ENCODE measurements around the gene SLC43A2. TPM values are rescaled to one million over a fixed set of nuclear protein-coding genes. Genes with fewer than 3 reads are reported as not detected.
A peak's percentile ranks its signal among the peaks of the same experiment; 100 is the strongest.

Gene SLC43A2
- total and polyA plus RNA-seq, 2 of the 13 experiments (the other 11 are each of a cell fraction or from before 2014, with no cell fraction given) = 7.3 to 20.0 TPM

GRCh38 chr17:1604831-1605528 is 23.7 kb downstream of the SLC43A2 start (continued):
- TF ChIP-seq GZF1 (CRISPR knock-in tag; IDR thresholded peaks at IDR 0.05) = no peak
- TF ChIP-seq SIX4 (CRISPR knock-in tag; IDR thresholded peaks at IDR 0.05) = no peak
- TF ChIP-seq ZNF446 (CRISPR knock-in tag; IDR thresholded peaks at IDR 0.05) = no peak
- TF ChIP-seq RBM22 (optimal IDR thresholded peaks at IDR 0.05; ENCODE audit: low read length) = no peak
- no peak for TF ChIP-seq DZIP1 (CRISPR knock-in tag; IDR thresholded peaks at IDR 0.05)
- TF ChIP-seq GATAD1 (CRISPR knock-in tag; IDR thresholded peaks at IDR 0.05) = no peak
- TF ChIP-seq HOXD1 (CRISPR knock-in tag; IDR thresholded peaks at IDR 0.05) = no peak
- no peak for TF ChIP-seq DNMT1 (CRISPR knock-in tag; IDR thresholded peaks at IDR 0.05)
- TF ChIP-seq ZNF556 (CRISPR knock-in tag; IDR thresholded peaks at IDR 0.05; ENCODE audit: borderline replicate concordance) = peak; percentile 59; the same call in 1 of the 2 replicates
- TF ChIP-seq ZNF543 (CRISPR knock-in tag; IDR thresholded peaks at IDR 0.05) = no peak
- no peak for TF ChIP-seq KDM3A (CRISPR knock-in tag; IDR thresholded peaks at IDR 0.05; ENCODE audit: low read depth)
- no peak for TF ChIP-seq ZNF740 (CRISPR knock-in tag; IDR thresholded peaks at IDR 0.05)
- TF ChIP-seq ZNF550 (CRISPR knock-in tag; IDR thresholded peaks at IDR 0.05; ENCODE audit: borderline replicate concordance) = no peak
- TF ChIP-seq NAIF1 (CRISPR knock-in tag; IDR thresholded peaks at IDR 0.05; ENCODE audit: borderline replicate concordance) = no peak
- TF ChIP-seq ATF7-NPFF (CRISPR knock-in tag; IDR thresholded peaks at IDR 0.05; ENCODE audit: low read depth) = no peak; the same call in 1 of the 2 replicates
- no peak for TF ChIP-seq CREB3 (CRISPR knock-in tag; IDR thresholded peaks at IDR 0.05)
- no peak for TF ChIP-seq ZFP62 (CRISPR knock-in tag; IDR thresholded peaks at IDR 0.05)
- TF ChIP-seq NR2F1 (CRISPR knock-in tag; IDR thresholded peaks at IDR 0.05) = no peak
- no peak for TF ChIP-seq PTBP1 (IDR thresholded peaks at IDR 0.05; ENCODE audit: low read depth, low read length, poor library complexity, severe bottlenecking)
- TF ChIP-seq CHD2 (IDR thresholded peaks at IDR 0.05; ENCODE audit: low read depth, low read length) = no peak
- TF ChIP-seq SALL1 (CRISPR knock-in tag; IDR thresholded peaks at IDR 0.05) = peak; percentile 27; the same call in 1 of the 2 replicates
- TF ChIP-seq ZNF558 (CRISPR knock-in tag; IDR thresholded peaks at IDR 0.05; ENCODE audit: borderline replicate concordance) = no peak
- no peak for TF ChIP-seq ZNF713 (CRISPR knock-in tag; IDR thresholded peaks at IDR 0.05)
- peak; percentile 66; the same call in 1 of the 2 replicates for TF ChIP-seq PATZ1 (CRISPR knock-in tag; IDR thresholded peaks at IDR 0.05)

Data from HepG2 (cell line).